RWPE1 (cell line): ENCODE data around the gene SET.
"Not testable (repeated sequence)": the region's sequence is repeated elsewhere in the genome, so short reads cannot be mapped to it uniquely, and the experiment has no call there.

ENCODE experiments used
- CTCF ChIA-PET: fragments of 350-600 bp; sonication (Branson Sonifier 250); formaldehyde crosslinking; extraction: SDS; loops from one replicate; lab custom pipeline; 2021; lab: Yijun Ruan, JAX
- POLR2A ChIA-PET: fragments of 400-600 bp; formaldehyde crosslinking; extraction: SDS; loops from one replicate; lab custom pipeline; 2020; ENCODE audit warnings: antibody characterized with exemption; ENCODE audit not compliant: low non-redundant PET; lab: Yijun Ruan, JAX
- DNase-seq: peaks from one replicate; pipeline ENCODE4 v3.0.0; 2012; ENCODE audit warnings: low spot score
- H3K27ac ChIP-seq: fragments of 450-650 bp; 2 replicates; pipeline ENCODE4 v1.5.1; 2017
- TF ChIP-seq, protein P1 (sequence below): fragments of 450-650 bp; conservative IDR thresholded peaks from 2 replicates; pipeline ENCODE4 v1.5.1; 2017; ENCODE audit warnings: low read depth, mild to moderate bottlenecking

The SET gene

DNA sequence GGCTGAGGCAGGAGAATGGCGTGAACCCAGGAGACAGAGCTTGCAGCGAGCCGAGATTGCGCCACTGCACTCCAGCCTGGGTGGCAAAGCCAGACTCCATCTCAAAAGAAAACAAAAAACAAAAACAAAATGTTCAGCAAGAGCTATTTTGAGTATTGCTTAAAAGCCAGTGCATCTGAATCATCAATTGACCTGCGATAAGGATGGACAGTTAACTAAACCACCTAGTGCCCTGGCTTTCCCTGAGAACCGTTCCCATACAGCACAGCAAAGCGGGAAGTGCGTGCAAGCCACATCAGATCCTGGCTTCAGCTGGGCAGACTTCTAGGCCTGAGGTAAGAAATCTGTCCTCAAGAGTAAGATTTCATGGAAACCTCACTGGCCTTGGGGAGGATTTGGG, 35.1 kb upstream of the SET start:
- no peak for DNase-seq
- ChIA-PET CTCF (no interaction called here), POLR2A (interaction anchor here (0.7 kb wide), 1 partner anchor 14 kb away, joined by 3 read pairs; no protein-coding TSS in a partner anchor)
- H3K27ac ChIP-seq = peak overlapping the region; percentile 97
- TF ChIP-seq, protein P1, sequence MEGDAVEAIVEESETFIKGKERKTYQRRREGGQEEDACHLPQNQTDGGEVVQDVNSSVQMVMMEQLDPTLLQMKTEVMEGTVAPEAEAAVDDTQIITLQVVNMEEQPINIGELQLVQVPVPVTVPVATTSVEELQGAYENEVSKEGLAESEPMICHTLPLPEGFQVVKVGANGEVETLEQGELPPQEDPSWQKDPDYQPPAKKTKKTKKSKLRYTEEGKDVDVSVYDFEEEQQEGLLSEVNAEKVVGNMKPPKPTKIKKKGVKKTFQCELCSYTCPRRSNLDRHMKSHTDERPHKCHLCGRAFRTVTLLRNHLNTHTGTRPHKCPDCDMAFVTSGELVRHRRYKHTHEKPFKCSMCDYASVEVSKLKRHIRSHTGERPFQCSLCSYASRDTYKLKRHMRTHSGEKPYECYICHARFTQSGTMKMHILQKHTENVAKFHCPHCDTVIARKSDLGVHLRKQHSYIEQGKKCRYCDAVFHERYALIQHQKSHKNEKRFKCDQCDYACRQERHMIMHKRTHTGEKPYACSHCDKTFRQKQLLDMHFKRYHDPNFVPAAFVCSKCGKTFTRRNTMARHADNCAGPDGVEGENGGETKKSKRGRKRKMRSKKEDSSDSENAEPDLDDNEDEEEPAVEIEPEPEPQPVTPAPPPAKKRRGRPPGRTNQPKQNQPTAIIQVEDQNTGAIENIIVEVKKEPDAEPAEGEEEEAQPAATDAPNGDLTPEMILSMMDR = no peak

DNA sequence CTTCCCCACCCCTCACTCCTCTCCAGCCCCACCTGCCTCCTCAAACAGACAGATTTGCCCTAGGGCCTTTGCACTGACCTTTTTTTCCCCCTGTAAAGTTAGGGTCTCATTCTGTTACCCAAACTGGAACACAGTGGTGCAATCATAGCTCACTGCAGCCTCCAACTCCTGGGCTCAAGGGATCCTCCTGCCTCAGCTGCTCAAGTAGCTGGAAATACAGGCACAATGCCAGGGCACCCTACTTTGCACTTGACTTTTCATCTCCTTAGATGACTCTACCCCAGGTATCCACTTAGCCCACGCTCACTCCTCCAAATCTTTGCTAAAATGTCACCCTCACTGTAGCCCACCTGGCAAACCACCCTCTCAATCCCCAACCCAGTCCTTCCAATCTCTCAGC, 34.5 kb upstream of the SET start:
- TF ChIP-seq, protein P1 = no peak
- ChIA-PET CTCF (interaction anchor here (0.5 kb wide), 2 partner anchors 80 to 157 kb away, joined by 6 read pairs; no protein-coding TSS in a partner anchor), POLR2A (interaction anchor here (0.7 kb wide), 1 partner anchor 15 kb away, joined by 3 read pairs; no protein-coding TSS in a partner anchor)
- peak overlapping the region; percentile 97 for H3K27ac ChIP-seq
- no peak for DNase-seq

DNA sequence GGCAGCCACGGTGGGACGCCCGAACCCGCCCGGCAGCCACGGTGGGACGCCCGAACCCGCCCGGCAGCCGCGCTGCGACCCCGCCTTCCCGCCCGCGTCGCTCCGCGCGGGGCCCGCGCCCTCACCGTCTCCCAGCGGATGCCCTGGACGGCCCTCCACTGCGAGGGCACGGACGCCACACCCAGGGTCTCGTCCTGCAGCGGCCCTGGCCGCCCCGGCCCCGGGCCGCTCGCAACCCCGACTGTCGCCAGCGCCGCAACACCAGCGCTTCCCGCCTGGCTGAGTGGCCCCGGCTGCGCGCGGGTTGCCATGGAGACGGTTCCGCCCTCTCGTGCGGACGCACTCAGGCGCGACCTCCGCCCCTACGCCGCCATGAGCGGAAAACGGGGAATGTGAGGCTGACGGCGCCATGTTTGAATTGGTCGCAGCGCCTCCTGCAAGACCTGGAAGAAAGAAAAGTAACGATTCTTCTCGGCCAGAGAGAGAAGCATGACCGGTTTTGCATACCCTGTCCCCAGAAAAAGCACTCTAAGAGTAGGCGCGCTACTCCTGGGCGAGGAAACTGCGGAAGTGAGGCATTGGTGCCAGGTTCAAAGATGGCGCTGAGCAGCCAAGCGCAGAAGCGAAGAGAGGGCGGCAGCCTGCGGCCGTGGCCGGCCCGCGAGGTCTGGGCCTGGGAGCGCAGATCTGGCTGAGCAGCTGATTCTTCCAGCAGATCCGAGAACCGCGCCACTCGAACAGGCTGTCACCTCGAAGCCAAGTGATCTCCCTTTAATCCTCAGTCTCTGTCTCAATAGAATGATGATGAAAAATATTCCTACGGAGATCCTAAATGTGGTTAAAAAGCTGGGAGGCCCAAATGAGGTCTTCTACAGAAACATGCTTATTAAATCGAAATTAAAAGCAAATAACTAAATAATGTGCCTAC, 32.3 kb upstream of the SET start, which contains the start of gene DYNC2I2:
Gene DYNC2I2, minus strand, starts transcription at position 432 of the 928 bp plus-strand sequence. Its CDS starts 121 bp downstream, at position 311.
- TF ChIP-seq, protein P1 = no peak
- peak within 1 kb of the TSS; percentile 97 for H3K27ac ChIP-seq
- peak; percentile 98 for DNase-seq
- ChIA-PET CTCF (interaction anchor here (0.6 kb wide), 1 partner anchor 231 kb away, joined by 3 read pairs; no protein-coding TSS in a partner anchor), POLR2A (interaction anchor here (0.5 kb wide), 1 partner anchor 26 kb away, joined by 4 read pairs; no protein-coding TSS in a partner anchor)

DNA sequence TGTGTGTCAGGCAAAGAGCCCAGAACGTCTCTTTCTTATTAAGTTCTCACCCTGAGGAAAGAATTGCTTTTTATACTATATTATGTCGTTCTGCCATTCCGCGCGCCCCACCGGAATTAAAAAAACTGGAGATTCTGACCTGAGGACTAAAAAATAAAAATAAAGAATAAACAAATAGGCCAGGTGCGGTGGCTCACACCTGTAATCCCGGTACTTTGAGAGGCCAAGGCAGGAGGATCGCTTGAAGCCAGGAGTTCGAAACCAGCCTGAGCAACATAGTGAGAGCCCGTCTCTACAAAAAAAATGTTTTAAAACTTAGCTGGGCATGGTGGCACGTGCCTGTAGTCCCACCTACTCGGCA, 31.7 kb upstream of the SET start:
- ChIA-PET CTCF (interaction anchor here (0.6 kb wide), 1 partner anchor 230 kb away, joined by 3 read pairs; no protein-coding TSS in a partner anchor), POLR2A (interaction anchor here (0.5 kb wide), 1 partner anchor 26 kb away, joined by 4 read pairs; no protein-coding TSS in a partner anchor)
- DNase-seq = no peak
- TF ChIP-seq, protein P1 = no peak
- H3K27ac ChIP-seq = peak overlapping the region; percentile 97

DNA sequence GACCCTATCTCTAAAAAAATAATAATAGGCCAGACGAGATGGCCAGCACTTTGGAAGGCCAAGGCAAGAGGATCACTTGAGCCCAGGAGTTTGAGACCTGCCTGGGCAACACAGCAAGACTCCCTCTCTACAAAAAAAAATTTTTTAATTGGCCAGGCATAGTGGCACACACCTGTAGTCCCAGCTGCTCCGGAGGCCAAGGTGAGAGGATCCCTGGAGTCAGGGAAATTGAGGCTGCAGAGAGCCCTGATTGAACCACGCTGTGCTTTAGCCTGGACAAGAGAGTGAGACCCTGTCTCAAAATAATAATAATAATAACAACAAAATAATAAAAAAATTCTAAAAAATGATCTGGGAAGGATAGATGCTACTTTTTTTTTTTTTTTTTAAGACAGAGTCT, 31.2 kb upstream of the SET start:
- TF ChIP-seq, protein P1 = no peak
- H3K27ac ChIP-seq = peak overlapping the region; percentile 97
- POLR2A ChIA-PET = no interaction called here
- CTCF ChIA-PET = interaction anchor here (0.6 kb wide), 1 partner anchor 49 kb away, joined by 8 read pairs; no protein-coding TSS in a partner anchor
- no peak for DNase-seq

DNA sequence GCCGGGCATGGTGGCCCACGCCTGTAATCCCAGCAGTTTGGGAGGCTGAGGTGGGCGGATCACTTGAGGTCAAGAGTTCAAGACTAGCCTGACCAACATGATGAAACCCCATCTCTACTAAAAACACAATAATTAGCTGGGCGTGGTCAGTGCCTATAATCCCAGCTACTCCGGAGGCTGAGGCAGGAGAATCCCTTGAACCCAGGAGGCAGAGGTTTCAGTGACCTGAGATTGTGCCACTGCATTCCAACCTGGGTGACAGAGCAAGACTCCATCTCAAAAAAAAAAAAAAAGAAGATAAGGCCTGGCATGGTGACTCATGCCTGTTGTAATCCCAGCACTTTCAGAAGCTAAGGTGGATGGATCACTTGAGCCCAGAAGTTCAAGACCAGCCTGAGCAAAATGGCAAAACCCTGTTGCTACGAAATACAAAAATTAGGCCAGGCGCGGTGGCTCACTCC, 22.5 kb upstream of the SET start:
- ChIA-PET POLR2A (interaction anchor here (1.2 kb wide), 1 partner anchor 19 kb away, joined by 4 read pairs; no protein-coding TSS in a partner anchor), CTCF (interaction anchor here (0.6 to 0.7 kb wide), 2 partner anchors 40 to 135 kb away, joined by 3 to 4 read pairs; no protein-coding TSS in a partner anchor)
- DNase-seq = not testable (repeated sequence)
- peak overlapping the region; percentile 33 for H3K27ac ChIP-seq
